Esophagus squamous epithelium (tissue), 4 donors: Measurements from ENCODE around the gene FRYL.
A peak's percentile ranks its signal among the peaks of the same experiment; 100 is the strongest.

Experiments used
- CTCF ChIP-seq, 6 experiments: fragments of 450-650 bp in 4 of 6; fragments of 200-600 bp in 2 of 6; sonication (generic) in 2 of 6; IDR thresholded peaks; one replicate each; pipeline ENCODE4 v1.5.1; 2016 to 2019; ENCODE audit warnings: antibody characterized with exemption in 6 of 6, mild to moderate bottlenecking in 4 of 6, moderate library complexity in 4 of 6
- POLR2A ChIP-seq, 4 donors: fragments of 450-650 bp; IDR thresholded peaks; one replicate each; pipeline ENCODE4 v1.6.1; 2017; ENCODE audit warnings: antibody characterized with exemption in 4 of 4, mild to moderate bottlenecking in 4 of 4, moderate library complexity in 3 of 4

DNA sequence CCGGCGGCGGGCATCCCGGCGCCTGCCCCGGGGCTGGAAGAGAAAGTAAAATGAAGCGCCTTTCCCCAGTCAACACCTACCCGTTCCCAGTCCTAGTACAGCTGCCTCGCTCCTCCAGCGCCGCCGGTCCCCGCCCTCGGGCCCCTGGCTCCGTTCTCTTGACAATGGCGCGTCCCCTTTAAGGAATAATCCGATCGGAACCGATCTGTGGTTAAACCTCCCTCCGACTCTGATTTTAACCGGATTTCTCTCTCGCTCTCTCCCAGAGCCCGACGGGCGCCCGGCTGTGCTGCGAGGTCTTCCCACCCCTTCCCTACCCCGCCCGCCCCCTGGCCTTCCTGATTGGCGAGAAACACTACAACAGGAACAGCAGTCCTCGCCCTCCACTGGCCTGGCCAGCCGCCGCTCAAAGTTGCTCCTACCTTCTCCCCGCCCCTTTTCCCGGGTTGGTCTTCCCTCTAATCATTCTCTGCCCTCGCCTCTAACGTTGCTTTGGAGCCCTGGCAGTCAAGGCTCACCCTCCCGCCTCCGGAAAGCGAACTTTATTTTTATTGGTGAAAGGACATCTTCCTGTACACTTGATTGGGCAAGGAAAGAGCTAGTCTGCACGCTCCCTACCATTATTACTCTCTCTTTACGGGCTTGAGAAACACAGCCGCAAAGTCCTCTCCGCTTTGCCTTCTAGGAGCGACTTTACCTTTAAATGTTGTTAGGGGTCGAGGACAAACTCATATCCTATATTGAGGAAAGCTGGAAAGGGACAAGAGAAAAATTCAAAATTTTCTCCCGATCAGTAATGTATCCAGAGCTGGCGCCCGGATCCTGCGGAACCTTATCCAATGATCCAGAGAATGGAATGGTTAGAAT, at the start of gene FRYL:
- TF ChIP-seq CTCF (IDR thresholded peaks at IDR 0.05) (no peak), POLR2A (IDR thresholded peaks at IDR 0.05) (peak in 2 of 4 donors; percentile 52 to 65)
